ENCODE results near the gene USP9X.
"Not testable (repeated sequence)": the region's sequence is repeated elsewhere in the genome, so short reads cannot be mapped to it uniquely, and the experiment has no call there.

Gene USP9X

DNA sequence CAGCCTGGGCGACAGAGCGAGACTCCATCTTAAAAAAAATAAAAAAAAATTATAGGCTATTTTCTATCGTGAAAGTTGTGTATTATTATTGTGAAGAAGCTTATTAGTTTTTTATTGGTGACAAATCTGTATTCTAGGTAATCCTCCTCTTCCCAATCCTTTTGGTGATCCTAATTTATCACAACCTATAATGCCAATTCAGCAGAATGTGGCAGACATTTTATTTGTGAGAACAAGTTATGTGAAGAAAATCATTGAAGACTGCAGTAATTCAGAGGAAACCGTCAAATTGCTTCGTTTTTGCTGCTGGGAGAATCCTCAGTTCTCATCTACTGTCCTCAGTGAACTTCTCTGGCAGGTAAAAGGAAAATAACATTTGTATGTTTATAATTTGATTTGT, 139.4 kb downstream of the USP9X start:
- DNase-seq, result no peak

DNA sequence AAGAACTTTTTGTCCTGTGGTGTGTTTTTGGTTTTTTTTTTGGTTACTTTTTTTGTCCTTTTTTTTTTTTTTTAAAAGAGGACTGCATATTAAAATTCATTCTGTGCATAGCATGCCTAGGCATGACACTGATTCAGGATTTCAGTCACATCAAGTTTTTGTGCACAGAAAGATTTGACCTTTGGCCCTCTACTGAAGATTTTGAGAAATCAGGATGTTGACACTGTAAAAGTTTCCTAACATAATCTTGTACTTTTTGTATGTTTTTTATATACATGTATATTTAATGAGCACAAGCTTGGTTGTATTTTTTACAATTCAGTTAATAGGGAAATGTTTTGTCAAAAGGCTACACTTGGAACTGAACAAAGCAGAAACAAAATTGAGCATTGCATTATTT, 148.7 kb downstream of the USP9X start:
- no peak for DNase-seq

GRCh38 chrX:41234471-41234870, 149.2 kb downstream of the USP9X start:
- not testable (repeated sequence) for DNase-seq

DNA sequence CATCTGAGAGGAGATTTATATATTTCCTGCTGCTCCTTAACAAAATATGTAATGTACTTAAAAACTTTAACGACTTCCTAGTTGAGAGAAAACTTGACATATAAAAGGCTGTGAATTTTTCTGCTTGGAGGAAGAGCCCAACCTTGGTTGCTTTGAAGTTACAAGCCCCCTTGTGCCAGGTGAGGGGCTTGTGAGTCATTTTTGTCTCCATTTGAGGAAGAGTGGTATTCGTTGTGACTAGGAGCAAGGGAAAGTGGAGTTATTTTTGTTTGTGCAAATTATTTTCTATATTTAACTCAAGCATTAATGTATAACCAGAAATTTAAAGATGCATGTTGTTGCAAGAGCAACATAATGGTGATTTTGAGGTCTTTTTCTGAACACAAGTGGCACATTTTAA, 149.7 kb downstream of the USP9X start:
- DNase-seq, result no peak

DNA sequence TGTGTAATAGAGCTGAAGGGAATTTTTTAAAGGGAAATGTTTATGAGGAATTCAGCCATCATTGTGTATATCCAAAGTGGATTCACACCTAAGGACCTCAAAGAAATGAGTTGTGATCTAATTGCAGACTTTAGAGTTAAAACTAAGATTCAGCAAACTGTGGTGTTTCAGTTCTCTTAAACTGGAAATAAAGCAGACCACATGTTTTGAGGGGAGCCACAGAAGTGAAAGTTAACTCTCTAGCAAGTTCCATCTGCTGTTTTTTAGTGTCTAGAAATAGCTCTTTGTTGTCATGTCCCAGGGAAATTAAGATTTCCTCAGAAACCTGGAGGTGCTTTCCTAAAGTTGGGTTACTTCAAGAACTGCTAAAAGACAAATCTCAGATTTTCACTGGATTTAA, 151.4 kb downstream of the USP9X start:
- no peak for DNase-seq

DNA sequence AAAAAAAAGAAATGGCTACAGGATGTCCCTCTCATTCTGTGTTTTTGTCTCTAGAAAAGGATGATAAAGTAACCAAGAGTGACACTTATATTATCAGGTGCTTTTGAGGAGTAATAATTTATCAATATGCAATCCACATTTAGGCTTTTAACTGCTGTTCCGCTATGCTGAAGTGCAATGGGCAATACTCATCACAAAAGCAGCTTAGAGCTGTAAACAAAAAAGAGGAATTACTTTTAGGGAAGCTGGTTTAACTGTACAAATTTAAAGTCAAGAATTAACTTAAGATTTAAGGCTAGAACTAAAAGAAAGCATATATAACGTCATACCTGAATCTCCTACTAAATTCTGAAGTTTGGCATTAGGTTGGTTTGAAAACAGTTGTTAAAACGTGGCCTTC, 155.3 kb downstream of the USP9X start:
- no peak for DNase-seq

GRCh38 chrX:41241962-41242361, 156.7 kb downstream of the USP9X start:
- DNase-seq, result no peak

DNA sequence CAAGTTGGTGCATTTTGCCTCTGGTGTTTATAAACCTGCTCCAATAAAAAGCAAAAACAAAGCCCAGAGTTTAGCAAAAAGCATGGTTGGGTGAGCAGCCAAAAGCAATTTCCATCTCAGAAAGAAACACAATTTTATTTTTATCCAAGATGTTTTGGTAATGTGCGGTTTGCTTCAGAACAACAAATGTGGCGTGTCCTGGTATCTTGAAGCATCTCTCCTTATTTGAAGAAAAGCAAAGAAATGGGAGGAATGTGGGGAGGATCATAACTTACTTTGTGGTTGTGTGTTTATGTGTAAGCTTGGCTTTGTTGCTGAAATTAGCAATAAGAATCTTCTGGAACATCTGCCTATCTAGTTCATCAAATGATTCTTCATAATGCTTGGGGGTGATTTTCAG, 160.4 kb downstream of the USP9X start:
- DNase-seq, result no peak

GRCh38 chrX:41250867-41251266, 165.6 kb downstream of the USP9X start:
- no peak for DNase-seq

- no peak for DNase-seq
Observed at GRCh38 chrX:41257801-41258200, 172.6 kb downstream of the USP9X start.

DNA sequence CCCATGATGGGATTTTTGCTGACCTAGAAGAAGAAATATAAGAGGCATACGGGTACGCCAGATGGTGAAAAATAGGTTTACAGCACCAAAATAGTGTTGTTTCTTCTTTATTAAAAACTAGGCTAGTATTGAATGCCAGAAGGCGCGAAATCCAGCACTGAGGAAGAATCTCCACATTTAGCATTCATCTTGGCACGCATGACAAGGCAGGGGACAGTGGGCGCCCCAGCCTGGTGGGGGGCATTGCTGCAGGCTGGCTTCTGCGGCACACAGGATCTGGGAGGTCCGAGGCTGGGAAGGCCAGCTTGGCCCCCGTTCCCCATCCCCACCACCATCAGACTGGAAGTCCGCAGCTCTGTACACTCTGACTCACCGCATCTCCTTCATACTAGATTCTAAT, 173.0 kb downstream of the USP9X start:
- no peak for DNase-seq

GRCh38 chrX:41258871-41259270, 173.6 kb downstream of the USP9X start:
- no peak for DNase-seq

GRCh38 chrX:41259516-41259915, 174.3 kb downstream of the USP9X start:
- DNase-seq, result no peak

DNA sequence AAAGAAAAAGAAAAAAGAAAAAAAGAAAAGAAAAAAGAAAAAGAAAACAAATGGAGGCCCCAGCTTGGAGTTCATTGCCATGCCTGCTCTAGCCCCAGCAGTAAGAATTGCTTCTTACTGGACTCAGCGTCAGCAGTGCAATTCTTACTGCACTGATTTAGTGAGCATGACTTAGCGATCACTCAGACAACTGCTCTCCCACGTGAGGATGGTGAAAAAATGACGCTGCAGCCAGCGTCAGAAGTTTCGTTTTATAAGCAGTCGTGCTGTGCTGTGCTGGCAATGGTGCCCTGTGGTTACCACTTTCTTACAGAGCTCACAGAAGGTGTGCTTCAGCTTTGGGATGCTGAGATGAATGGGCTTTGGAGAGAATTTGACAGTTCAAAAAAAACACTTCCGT, 180.4 kb downstream of the USP9X start:
- no peak for DNase-seq

DNA sequence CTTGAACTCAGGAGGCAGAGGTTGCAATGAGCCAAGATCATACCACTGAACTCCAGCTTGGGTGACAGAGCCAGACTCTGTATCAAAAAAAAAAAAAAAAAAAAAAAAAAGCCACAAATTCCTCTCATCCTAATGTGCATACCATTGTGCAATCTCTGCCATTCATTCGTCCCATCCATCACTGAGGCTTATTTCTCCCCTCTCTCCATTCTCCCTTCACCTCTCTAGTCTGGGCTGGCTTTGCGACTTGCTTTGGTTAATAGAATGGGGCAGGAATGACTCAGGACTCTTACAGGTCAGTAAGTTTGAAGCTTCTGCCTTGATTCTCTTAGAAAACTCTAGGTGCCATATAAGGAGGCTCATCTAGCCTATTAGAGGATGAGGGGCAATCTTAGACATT, 188.4 kb downstream of the USP9X start:
- DNase-seq, result no peak

DNA sequence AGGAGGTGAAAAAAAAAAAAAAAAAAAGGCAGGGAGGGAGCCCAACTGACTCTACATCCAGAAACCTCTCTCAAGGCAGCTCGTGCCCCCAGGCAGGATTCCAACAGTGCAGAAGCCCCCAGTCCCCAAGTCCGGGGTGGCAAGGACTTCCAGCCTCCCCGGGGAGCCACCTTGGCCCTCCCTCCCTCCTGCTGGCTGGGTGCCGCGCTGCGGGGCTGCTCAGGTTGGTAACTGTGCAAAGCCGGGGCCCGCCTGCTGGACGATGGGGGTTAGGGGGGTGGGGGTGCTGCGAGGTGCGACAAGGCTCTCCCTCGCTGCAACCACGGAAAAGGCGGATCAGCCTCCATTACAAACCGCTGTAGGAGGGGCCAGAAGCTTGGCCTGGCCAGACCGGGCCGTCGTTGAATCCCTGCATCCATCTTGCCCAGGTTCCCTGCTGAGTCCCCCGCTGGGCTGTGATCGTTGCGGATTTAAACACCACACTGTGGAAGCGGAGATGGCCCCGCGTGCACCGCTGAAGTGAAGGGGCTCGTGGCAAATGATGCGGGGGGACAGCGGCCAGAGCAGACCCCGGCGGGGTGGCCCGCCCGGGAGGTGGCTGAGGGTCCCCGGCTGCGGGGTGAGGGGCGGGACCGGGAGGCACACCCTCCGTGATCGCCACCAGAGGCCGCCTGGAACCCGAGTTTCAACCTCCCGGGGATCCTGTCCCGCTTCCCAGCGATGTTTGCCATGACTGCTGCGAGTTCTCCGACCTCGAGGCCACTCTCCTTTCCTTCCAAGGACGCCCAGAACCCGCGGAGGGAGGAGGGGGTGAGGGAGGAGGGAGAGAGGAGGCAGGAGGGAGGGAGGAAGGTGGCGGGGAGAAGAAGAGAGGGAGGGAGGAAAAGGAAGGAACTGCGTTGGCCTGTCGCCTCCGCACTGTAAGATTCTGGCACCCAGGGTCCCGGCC, 190.7 kb downstream of the USP9X start:
- DNase-seq, result no peak

- no peak for DNase-seq
Observed at GRCh38 chrX:41276661-41277506, 191.6 kb downstream of the USP9X start.

GRCh38 chrX:41282307-41282706, 197.1 kb downstream of the USP9X start:
- not testable (repeated sequence) for DNase-seq

DNA sequence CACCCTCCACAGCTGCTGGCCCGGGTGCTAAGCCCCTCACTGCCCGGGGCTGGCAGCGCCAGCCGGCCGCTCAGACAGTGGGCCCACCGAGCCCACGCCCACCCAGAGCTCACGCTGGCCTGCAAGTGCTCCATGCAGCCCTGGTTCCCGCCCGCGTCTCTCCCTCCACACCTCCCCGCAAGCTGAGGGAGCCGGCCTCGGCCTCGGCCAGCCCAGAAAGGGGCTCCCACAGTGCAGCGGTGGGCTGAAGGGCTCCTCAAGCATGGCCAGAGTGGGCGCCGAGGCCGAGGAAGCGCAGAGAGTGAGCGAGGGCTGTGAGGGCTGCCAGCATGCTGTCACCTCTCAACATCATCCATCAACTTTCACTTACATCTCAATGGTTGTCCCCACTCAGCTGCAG, 200.7 kb downstream of the USP9X start:
- DNase-seq, result not testable (repeated sequence)

All from NCI-H1105 (cell line).